Subcutaneous abdominal adipose tissue (tissue), 5 donors: ENCODE measurements around the gene IGFBP7.
"Not testable (repeated sequence)": the region's sequence is repeated elsewhere in the genome, so short reads cannot be mapped to it uniquely, and the experiment has no call there.

ENCODE experiments used
- H3K27ac ChIP-seq: one replicate; pipeline ENCODE4 v1.7.0; 2013; ENCODE audit warnings: low read depth, mild to moderate bottlenecking, inconsistent platforms, low read length, moderate library complexity
- H3K27me3 ChIP-seq, 5 donors: one replicate each; pipeline ENCODE4 v1.7.0; 2013; ENCODE audit warnings: low read length in 5 of 5, inconsistent platforms in 1 of 5; ENCODE audit not compliant: control insufficient read depth in 5 of 5, insufficient read depth in 4 of 5
- H3K36me3 ChIP-seq, 5 donors: one replicate each; pipeline ENCODE4 v1.7.0; 2013; ENCODE audit warnings: low read length in 5 of 5; ENCODE audit not compliant: control insufficient read depth in 5 of 5, insufficient read depth in 5 of 5
- H3K4me1 ChIP-seq, 5 donors: one replicate each; pipeline ENCODE4 v1.7.0; 2013; ENCODE audit warnings: low read length in 5 of 5, mild to moderate bottlenecking in 3 of 5, moderate library complexity in 1 of 5; ENCODE audit not compliant: control insufficient read depth in 5 of 5, insufficient read depth in 5 of 5
- H3K4me3 ChIP-seq, 5 donors: one replicate each; pipeline ENCODE4 v1.7.0; 2013; ENCODE audit warnings: low read length in 5 of 5, low read depth in 1 of 5
- H3K9ac ChIP-seq, 5 donors: one replicate each; pipeline ENCODE4 v1.7.0; 2013; ENCODE audit warnings: low read length in 5 of 5, mild to moderate bottlenecking in 4 of 5, moderate library complexity in 3 of 5
- H3K9me3 ChIP-seq, 5 donors: one replicate each; pipeline ENCODE4 v1.7.0; 2013; ENCODE audit warnings: low read length in 5 of 5; ENCODE audit not compliant: control insufficient read depth in 5 of 5
- donor health status: healthy.
- donor health status: healthy.
- donor health status: healthy.
- donor health status: healthy.
- donor health status: healthy.

IGFBP7 gene

GRCh38 chr4:57051095-57051494 is 59.1 kb downstream of the IGFBP7 start:
- H3K27ac ChIP-seq: peak overlapping the region; percentile 12

DNA sequence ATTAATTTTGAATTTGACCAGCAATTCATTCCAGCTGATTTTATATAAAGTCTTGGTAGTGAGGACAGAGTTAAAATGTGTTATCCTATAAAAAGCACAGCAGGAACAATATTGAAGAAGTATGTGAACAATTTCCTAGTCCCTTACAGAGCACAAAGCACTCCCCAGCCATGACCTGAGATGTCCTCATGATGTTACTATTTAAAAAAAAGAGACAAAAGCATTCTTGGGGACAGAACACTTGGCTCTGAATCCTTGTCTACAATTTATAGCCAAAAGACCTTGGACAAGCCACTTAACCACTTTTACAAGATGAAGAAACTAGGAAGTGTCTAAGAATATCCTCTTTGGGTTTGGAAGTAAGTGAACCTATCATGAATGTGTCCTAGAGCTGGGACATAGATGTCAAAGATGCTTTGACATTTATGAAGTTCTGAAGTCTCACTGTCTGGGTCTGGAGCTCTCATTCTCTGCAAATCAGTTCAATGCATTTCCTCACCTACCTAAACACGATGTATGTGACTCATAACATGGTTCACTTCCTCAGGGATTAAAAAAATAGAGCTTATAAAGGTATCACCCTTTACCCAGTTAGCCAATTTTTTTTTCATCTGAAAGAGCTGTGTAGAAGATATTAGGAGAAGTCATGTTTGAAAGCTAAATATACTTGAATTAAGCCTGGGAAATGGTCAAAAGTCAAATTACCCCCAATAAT is 61.4 kb downstream of the IGFBP7 start:
- peak overlapping the region; percentile 47 for H3K27ac ChIP-seq
- no peaks in the 10 kb centered on the region for H3K9me3 ChIP-seq
- no peak overlapping the region for H3K4me3 ChIP-seq
- H3K4me1 ChIP-seq: peaks cover 6 to 59% (median 19%) of the 10 kb centered on the region in 5 donors
- H3K9ac ChIP-seq: no peak overlapping the region
- no peaks in the 10 kb centered on the region for H3K36me3 ChIP-seq
- H3K27me3 ChIP-seq: no peaks in the 10 kb centered on the region

More at GRCh38 chr4:57051095-57051494, 59.1 kb downstream of the IGFBP7 start:
- Histone ChIP-seq H3K27me3 (no peaks in the 10 kb centered on the region), H3K4me1 (peaks cover 0 to 43% (median 9%) of the 10 kb centered on the region in 5 donors), H3K36me3 (no peaks in the 10 kb centered on the region), H3K9me3 (no peaks in the 10 kb centered on the region), H3K4me3 (no peak overlapping the region), H3K9ac (no peak overlapping the region)

GRCh38 chr4:57047046-57047445 is 63.1 kb downstream of the IGFBP7 start:
- peaks cover 22 to 67% (median 34%) of the 10 kb centered on the region in 5 donors for H3K4me1 ChIP-seq
- not testable (repeated sequence) for H3K36me3 ChIP-seq, H3K4me3 ChIP-seq, H3K27me3 ChIP-seq, H3K9me3 ChIP-seq, H3K9ac ChIP-seq, H3K27ac ChIP-seq

GRCh38 chr4:57044996-57045395 is 65.2 kb downstream of the IGFBP7 start:
- Histone ChIP-seq H3K4me1 (peaks cover 20 to 54% (median 28%) of the 10 kb centered on the region in 5 donors), H3K9ac (no peak overlapping the region), H3K27me3 (no peaks in the 10 kb centered on the region), H3K27ac (peak overlapping the region; percentile 76), H3K4me3 (no peak overlapping the region), H3K9me3 (no peaks in the 10 kb centered on the region), H3K36me3 (peaks cover 0 to 8% (median 4%) of the 10 kb centered on the region in 5 donors)

- peaks cover 20 to 47% (median 28%) of the 10 kb centered on the region in 5 donors for H3K4me1 ChIP-seq
- peak overlapping the region in 1 of 5 donors; percentile 32 for H3K4me3 ChIP-seq
- peaks cover 0 to 8% (median 4%) of the 10 kb centered on the region in 5 donors for H3K36me3 ChIP-seq
- H3K9ac ChIP-seq: peak overlapping the region in 1 of 5 donors; percentile 36
- no peaks in the 10 kb centered on the region for H3K9me3 ChIP-seq
- H3K27ac ChIP-seq: peak overlapping the region; percentile 76
- H3K27me3 ChIP-seq: no peaks in the 10 kb centered on the region
Measured at GRCh38 chr4:57044279-57044678, 65.9 kb downstream of the IGFBP7 start.

DNA sequence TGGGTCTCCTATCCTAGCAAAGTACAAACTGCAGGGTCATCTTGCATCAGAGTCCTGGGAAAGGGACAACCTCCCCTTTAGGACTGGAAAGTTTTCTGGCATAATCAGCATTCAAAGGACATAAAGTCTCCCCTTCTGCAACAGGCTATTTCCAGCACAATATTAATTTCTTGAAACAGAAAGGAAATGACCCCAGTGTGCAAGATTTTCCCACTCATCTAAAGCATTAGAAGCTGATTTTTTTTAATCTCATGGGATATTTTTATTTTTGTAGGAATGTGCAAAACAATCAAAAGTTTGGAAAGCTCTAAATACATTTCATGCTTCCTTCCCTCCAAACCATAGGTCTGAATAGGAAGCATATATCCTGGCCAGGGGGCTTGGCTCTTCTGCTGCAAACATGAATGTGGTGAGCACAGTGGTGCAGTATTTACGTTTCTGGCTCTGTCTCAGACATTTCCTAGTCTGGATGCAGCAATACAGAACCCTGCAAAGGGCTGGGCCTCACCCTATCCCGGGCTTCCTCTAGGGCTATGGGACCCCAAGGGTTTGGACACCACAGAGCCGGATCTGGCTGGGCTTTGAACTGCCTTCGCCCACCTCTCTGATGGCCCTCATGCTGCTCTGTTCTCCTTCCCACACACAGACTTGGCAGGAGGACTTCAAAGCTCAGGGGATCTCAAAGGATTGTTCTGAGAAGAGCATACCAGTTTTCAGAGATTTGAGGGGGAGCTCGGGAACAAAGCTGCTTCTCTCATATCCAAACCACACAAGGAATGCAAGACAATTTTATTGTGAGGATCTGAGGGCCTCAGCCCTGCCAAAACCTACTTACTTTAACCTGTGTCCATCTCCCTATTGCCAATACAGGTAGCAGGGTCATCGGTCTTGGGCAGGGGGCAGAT is 66.6 kb downstream of the IGFBP7 start:
- H3K9me3 ChIP-seq: no peaks in the 10 kb centered on the region
- peaks cover 19 to 40% (median 26%) of the 10 kb centered on the region in 5 donors for H3K4me1 ChIP-seq
- H3K36me3 ChIP-seq: peaks cover 0 to 9% (median 4%) of the 10 kb centered on the region in 5 donors
- no peaks in the 10 kb centered on the region for H3K27me3 ChIP-seq
- peak overlapping the region in 2 of 5 donors; percentile 17 to 36 for H3K9ac ChIP-seq
- H3K27ac ChIP-seq: peak overlapping the region; percentile 76
- H3K4me3 ChIP-seq: peak overlapping the region in 1 of 5 donors; percentile 32

- Histone ChIP-seq H3K9me3 (no peaks in the 10 kb centered on the region), H3K27me3 (no peaks in the 10 kb centered on the region), H3K4me1 (peaks cover 19 to 37% (median 28%) of the 10 kb centered on the region in 5 donors), H3K27ac (peak overlapping the region; percentile 76), H3K4me3 (peak overlapping the region in 1 of 5 donors; percentile 25), H3K9ac (peak overlapping the region in 1 of 5 donors; percentile 16), H3K36me3 (peaks cover 0 to 9% (median 4%) of the 10 kb centered on the region in 5 donors)
Measured at GRCh38 chr4:57042711-57043169, 67.4 kb downstream of the IGFBP7 start.

- H3K4me3 ChIP-seq: no peak overlapping the region
- H3K9ac ChIP-seq: no peak overlapping the region
- no peaks in the 10 kb centered on the region for H3K27me3 ChIP-seq
- no peaks in the 10 kb centered on the region for H3K9me3 ChIP-seq
- no peak overlapping the region for H3K27ac ChIP-seq
- peaks cover 19 to 37% (median 28%) of the 10 kb centered on the region in 5 donors for H3K4me1 ChIP-seq
- peaks cover 0 to 13% (median 4%) of the 10 kb centered on the region in 5 donors for H3K36me3 ChIP-seq
Measured at GRCh38 chr4:57041020-57041419, 69.2 kb downstream of the IGFBP7 start.

DNA sequence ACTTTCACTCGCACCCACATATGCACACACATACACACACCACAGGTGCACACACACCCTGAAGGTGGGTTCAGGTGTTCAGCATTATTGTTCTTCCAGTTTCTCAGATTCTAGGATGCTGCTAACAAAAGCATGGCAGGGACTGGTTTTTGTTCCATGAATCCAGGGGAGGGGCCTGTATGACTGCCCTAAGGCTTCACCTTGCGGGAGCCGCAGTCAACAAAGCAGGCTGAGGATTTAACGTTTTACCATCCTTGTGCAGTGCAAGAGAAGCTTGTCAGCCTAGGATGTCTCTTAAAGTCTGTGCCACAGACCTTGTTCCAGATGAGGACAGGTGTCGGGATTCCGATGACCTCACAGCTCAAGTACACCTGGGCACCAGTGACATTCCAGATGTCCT is 69.7 kb downstream of the IGFBP7 start:
- Histone ChIP-seq H3K9me3 (no peaks in the 10 kb centered on the region), H3K4me1 (peaks cover 19 to 37% (median 28%) of the 10 kb centered on the region in 5 donors), H3K27ac (no peak overlapping the region), H3K27me3 (no peaks in the 10 kb centered on the region), H3K36me3 (peaks cover 0 to 14% (median 4%) of the 10 kb centered on the region in 5 donors), H3K4me3 (no peak overlapping the region), H3K9ac (no peak overlapping the region)
